H9 (cell line): ENCODE measurements around the gene SOCS4. TPM values are rescaled to one million over a fixed set of nuclear protein-coding genes. Genes with fewer than 3 reads are reported as not detected.
A peak's percentile ranks its signal among the peaks of the same experiment; 100 is the strongest.

ENCODE experiments used
- DNase-seq: peaks from one replicate; pipeline ENCODE4 v3.0.0-alpha.2; 2017
- H2AFZ ChIP-seq: one replicate; pipeline ENCODE4 v1.6.1; 2013; ENCODE audit warnings: mild to moderate bottlenecking, low read length, control low read depth, moderate library complexity
- H2AK5ac ChIP-seq: 2 replicates; pipeline ENCODE4 v1.6.1; 2013; ENCODE audit warnings: low read length, control low read depth, mixed read lengths; ENCODE audit not compliant: insufficient read length
- H2BK120ac ChIP-seq: one replicate; pipeline ENCODE4 v1.6.1; 2013; ENCODE audit warnings: low read depth, mild to moderate bottlenecking, low read length, control low read depth, inconsistent platforms; ENCODE audit not compliant: poor library complexity, severe bottlenecking
- H2BK12ac ChIP-seq: 2 replicates; pipeline ENCODE4 v1.6.1; 2013; ENCODE audit warnings: low read length, control low read depth, mixed read lengths, low read depth; ENCODE audit not compliant: insufficient read length
- H2BK15ac ChIP-seq: 2 replicates; pipeline ENCODE4 v1.6.1; 2013; ENCODE audit warnings: low read depth, low read length, control low read depth
- H2BK20ac ChIP-seq: one replicate; pipeline ENCODE4 v1.6.1; 2013; ENCODE audit warnings: low read depth, mild to moderate bottlenecking, low read length, control low read depth, inconsistent platforms; ENCODE audit not compliant: poor library complexity, severe bottlenecking
- H2BK5ac ChIP-seq: 2 replicates; pipeline ENCODE4 v1.6.1; 2013; ENCODE audit warnings: low read length, control low read depth, mixed read lengths; ENCODE audit not compliant: insufficient read length
- H3K14ac ChIP-seq: 2 replicates; pipeline ENCODE4 v1.6.1; 2013; ENCODE audit warnings: low read length, control low read depth; ENCODE audit not compliant: insufficient read depth
- H3K18ac ChIP-seq: 2 replicates; pipeline ENCODE4 v1.6.1; 2013; ENCODE audit warnings: low read depth, mild to moderate bottlenecking, mixed read lengths, low read length, control low read depth; ENCODE audit not compliant: insufficient read length
- H3K23ac ChIP-seq: 2 replicates; pipeline ENCODE4 v1.6.1; 2013; ENCODE audit warnings: low read length, control low read depth, mixed read lengths, low read depth; ENCODE audit not compliant: insufficient read length
- H3K23me2 ChIP-seq: 2 replicates; pipeline ENCODE4 v1.6.1; 2013; ENCODE audit warnings: low read depth, mild to moderate bottlenecking, mixed read lengths, low read length, control low read depth; ENCODE audit not compliant: insufficient read length, poor library complexity, severe bottlenecking
- H3K27ac ChIP-seq: 2 replicates; pipeline ENCODE4 v1.5.1; 2013; ENCODE audit warnings: low read length, control low read depth, mixed read lengths, low read depth; ENCODE audit not compliant: insufficient read length
- H3K27me3 ChIP-seq: 2 replicates; pipeline ENCODE4 v1.6.1; 2013; ENCODE audit warnings: low read length, control low read depth, inconsistent platforms; ENCODE audit not compliant: insufficient read depth
- H3K4ac ChIP-seq: 2 replicates; pipeline ENCODE4 v1.6.1; 2013; ENCODE audit warnings: low read depth, mild to moderate bottlenecking, control low read depth, inconsistent platforms, low read length, moderate library complexity
- H3K4me1 ChIP-seq: 2 replicates; pipeline ENCODE4 v1.6.1; 2013; ENCODE audit warnings: low read length, control low read depth, inconsistent platforms; ENCODE audit not compliant: insufficient read depth
- H3K4me2 ChIP-seq: 2 replicates; pipeline ENCODE4 v1.6.1; 2013; ENCODE audit warnings: low read length, control low read depth, mixed read lengths; ENCODE audit not compliant: insufficient read length, insufficient read depth
- H3K56ac ChIP-seq: 2 replicates; pipeline ENCODE4 v1.6.1; 2013; ENCODE audit warnings: low read depth, mild to moderate bottlenecking, mixed read lengths, low read length, control low read depth; ENCODE audit not compliant: insufficient read length
- H3K79me1 ChIP-seq: 2 replicates; pipeline ENCODE4 v1.6.1; 2013; ENCODE audit warnings: low read depth, mild to moderate bottlenecking, moderate library complexity, low read length, control low read depth, inconsistent platforms; ENCODE audit not compliant: insufficient read depth, poor library complexity, severe bottlenecking
- H3K79me2 ChIP-seq: 2 replicates; pipeline ENCODE4 v1.6.1; 2013; ENCODE audit warnings: low read length, control low read depth, inconsistent platforms; ENCODE audit not compliant: insufficient read depth
- H3K9ac ChIP-seq: 2 replicates; pipeline ENCODE4 v1.6.1; 2013; ENCODE audit warnings: low read length, control low read depth, mixed read lengths; ENCODE audit not compliant: insufficient read length; ENCODE audit errors: extremely low read depth
- H3K9me3 ChIP-seq: one replicate; pipeline ENCODE4 v1.6.1; 2013; ENCODE audit warnings: low read depth, low read length, inconsistent platforms; ENCODE audit not compliant: control insufficient read depth
- H3T11ph ChIP-seq: one replicate; pipeline ENCODE4 v1.6.1; 2013; ENCODE audit warnings: mild to moderate bottlenecking, low read length, control low read depth, inconsistent platforms
- H4K20me1 ChIP-seq: one replicate; pipeline ENCODE4 v1.6.1; 2013; ENCODE audit not compliant: control insufficient read depth, insufficient read length, insufficient read depth
- H4K5ac ChIP-seq: 2 replicates; pipeline ENCODE4 v1.6.1; 2013; ENCODE audit warnings: low read depth, mild to moderate bottlenecking, mixed read lengths, low read length, control low read depth; ENCODE audit not compliant: insufficient read length
- H4K8ac ChIP-seq: replicated peaks from 2 replicates; pipeline ENCODE4 v1.6.1; 2013; ENCODE audit warnings: low read length, control low read depth, mixed read lengths, low read depth; ENCODE audit not compliant: insufficient read length
- H4K91ac ChIP-seq: 2 replicates; pipeline ENCODE4 v1.6.1; 2013; ENCODE audit warnings: low read depth, mild to moderate bottlenecking, moderate library complexity, mixed read lengths, low read length, control low read depth; ENCODE audit not compliant: insufficient read length
- H3K27ac Mint-ChIP-seq, 3 experiments: 2 replicates in 2 of 3; 3 replicates in 1 of 3; pipeline ENCODE4 v1.8.0; 2020 to 2021; ENCODE audit warnings: mixed read lengths in 3 of 3, mild to moderate bottlenecking in 1 of 3, moderate library complexity in 1 of 3
- H3K27me3 Mint-ChIP-seq: 2 replicates; pipeline ENCODE4 v1.8.0; 2021; ENCODE audit warnings: low read depth, mild to moderate bottlenecking, moderate library complexity, mixed read lengths
- H3K36me3 Mint-ChIP-seq, 3 experiments: 2 replicates in 2 of 3; 3 replicates in 1 of 3; pipeline ENCODE4 v1.8.0; 2020 to 2021; ENCODE audit warnings: low read depth in 3 of 3, mixed read lengths in 3 of 3; ENCODE audit not compliant: insufficient read depth in 1 of 3
- H3K4me1 Mint-ChIP-seq, 2 experiments: 2 replicates each; pipeline ENCODE4 v1.8.0; 2020; ENCODE audit warnings: mixed read lengths in 2 of 2
- H3K4me3 Mint-ChIP-seq, 2 experiments: 2 replicates in 1 of 2; 3 replicates in 1 of 2; pipeline ENCODE4 v1.8.0; 2020 to 2021; ENCODE audit warnings: mild to moderate bottlenecking in 2 of 2, mixed read lengths in 2 of 2, moderate library complexity in 1 of 2
- H3K9me3 Mint-ChIP-seq, 2 experiments: 2 replicates in 1 of 2; 3 replicates in 1 of 2; pipeline ENCODE4 v1.8.0; 2020; ENCODE audit warnings: mild to moderate bottlenecking in 2 of 2, mixed read lengths in 2 of 2, moderate library complexity in 1 of 2
- CTCF ChIP-seq: fragments of 200-600 bp; sonication (generic); conservative IDR thresholded peaks from 3 replicates; pipeline ENCODE4 v1.8.0; 2021; ENCODE audit warnings: antibody characterized with exemption, mild to moderate bottlenecking
- WGBS: extraction: QIAGEN DNeasy Blood & Tissue Kit; methylation state at CpG from one replicate; pipeline ENCODE4 v1.1.7; 2013; ENCODE audit warnings: missing lambda C conversion rate, low lambda C conversion rate, mixed read lengths; ENCODE audit not compliant: insufficient read length; ENCODE audit errors: extremely low coverage; 5-methylcytosine and 5-hydroxymethylcytosine counted together
- total RNA-seq: library from RNA; stranded (reverse); gene quantifications from 2 replicates; pipeline ENCODE4 v1.2.1, GENCODE V29; 2021

SOCS4 gene
- total RNA-seq, 1 experiment from 2014 or later = 38.5 TPM

GRCh38 chr14:55028476-55028875, 1.4 kb downstream of the SOCS4 start:
- Histone ChIP-seq H3K79me2 (peaks cover 16% of the 10 kb centered on the region; the same call in 1 of the 2 replicates), H2AFZ (no peak overlapping the region), H3K18ac (no peak overlapping the region), H3K4me1 (no peaks in the 10 kb centered on the region), H2BK5ac (no peak overlapping the region), H2BK12ac (no peak overlapping the region), H3T11ph (no peak overlapping the region), H2BK20ac (no peak overlapping the region), H3K56ac (no peak overlapping the region), H3K9me3 (no peaks in the 10 kb centered on the region), H3K27me3 (no peaks in the 10 kb centered on the region), H2BK120ac (no peak overlapping the region), H3K14ac (no peak overlapping the region), H2AK5ac (no peak overlapping the region), H4K5ac (no peak overlapping the region), H3K23ac (no peak overlapping the region), H4K20me1 (no peaks in the 10 kb centered on the region), H4K8ac (no peak overlapping the region), H3K27ac (no peak overlapping the region), H3K79me1 (no peaks in the 10 kb centered on the region), H3K23me2 (peaks cover 13% of the 10 kb centered on the region), H4K91ac (no peak overlapping the region), H3K4me2 (peak overlapping the region; percentile 79), H2BK15ac (no peak overlapping the region), H3K4ac (no peak overlapping the region), H3K9ac (peak overlapping the region; percentile 91)
- H3K27me3 Mint-ChIP-seq = no peaks in the 10 kb centered on the region
- H3K9me3 Mint-ChIP-seq = peaks cover 0 to 4% of the 10 kb centered on the region in 2 experiments; a peak in 1 of 5 replicates
- peak overlapping the region; percentile 95 to 96 for H3K4me3 Mint-ChIP-seq
- no peak for TF ChIP-seq CTCF
- no peak for DNase-seq
- H3K36me3 Mint-ChIP-seq = peaks cover 6 to 30% (median 26%) of the 10 kb centered on the region in 3 experiments; a peak in 6 of 7 replicates
- H3K27ac Mint-ChIP-seq = 0 out of 7 replicates have a peak overlapping the region, but pooled peaks of 1 of the 3 experiments have one; percentile 98
- WGBS = no CpG with 5 or more reads among the region's 4 CpGs
- H3K4me1 Mint-ChIP-seq = peaks cover 46 to 47% of the 10 kb centered on the region in 2 experiments
